WTC11 (cell line): Measurements from ENCODE around the gene ATP6V1G2. TPM values are rescaled to one million over a fixed set of nuclear protein-coding genes. Genes with fewer than 3 reads are reported as not detected.

Experiments
- ATAC-seq: fragments of 200-7000 bp; cut with Tn5 transposase; 2 replicates; pipeline ENCODE4 v1.10.0; 2021; ENCODE audit warnings: mild to moderate bottlenecking, moderate library complexity
- CTCF ChIA-PET: fragments of 300-600 bp; sonication (Branson Sonifier 250); formaldehyde crosslinking; loops from one replicate; lab custom pipeline; 2021; ENCODE audit warnings: antibody characterized with exemption; lab: Charles Lee
- POLR2A ChIA-PET: fragments of 350-600 bp; sonication (Branson Sonifier 250); formaldehyde crosslinking; loops from one replicate; lab custom pipeline; 2021; ENCODE audit warnings: antibody characterized with exemption; lab: Charles Lee
- DNase-seq: peaks from one replicate; pipeline ENCODE4 v3.0.0; 2021; ENCODE audit warnings: low spot score
- H3K27ac Mint-ChIP-seq: 2 replicates; pipeline ENCODE4 v1.8.0; 2021; ENCODE audit warnings: mixed read lengths
- H3K27me3 Mint-ChIP-seq: 2 replicates; pipeline ENCODE4 v1.8.0; 2021; ENCODE audit warnings: low read depth, mild to moderate bottlenecking, moderate library complexity, mixed read lengths
- H3K36me3 Mint-ChIP-seq: 2 replicates; pipeline ENCODE4 v1.8.0; 2021; ENCODE audit warnings: mixed read lengths
- H3K4me1 Mint-ChIP-seq: 2 replicates; pipeline ENCODE4 v1.8.0; 2022; ENCODE audit warnings: mixed read lengths
- H3K4me3 Mint-ChIP-seq: 2 replicates; pipeline ENCODE4 v1.8.0; 2021; ENCODE audit warnings: mild to moderate bottlenecking, moderate library complexity, mixed read lengths
- H3K9me3 Mint-ChIP-seq: 2 replicates; pipeline ENCODE4 v1.8.0; 2021; ENCODE audit warnings: mixed read lengths
- CTCF ChIP-seq: fragments of 200-600 bp; IDR thresholded peaks from 2 replicates; pipeline ENCODE4 v1.8.0; 2022; ENCODE audit warnings: antibody characterized with exemption
- FOXP4 ChIP-seq: sonication (generic); formaldehyde crosslinking; IDR thresholded peaks from 2 replicates; pipeline ENCODE4 v1.8.0; 2022; ENCODE audit warnings: mild to moderate bottlenecking, missing genetic modification reagents
- JAZF1 ChIP-seq: fragments of 250-450 bp; sonication (Bioruptor Pico); IDR thresholded peaks from 2 replicates; pipeline ENCODE4 v1.9.0; 2021; ENCODE audit warnings: moderate library complexity, mild to moderate bottlenecking, inconsistent platforms
- NFYB ChIP-seq: sonication (generic); formaldehyde crosslinking; conservative IDR thresholded peaks from 2 replicates; pipeline ENCODE4 v1.8.0; 2022; ENCODE audit warnings: low read depth, missing genetic modification reagents
- RELA ChIP-seq: sonication (generic); formaldehyde crosslinking; IDR thresholded peaks from 2 replicates; pipeline ENCODE4 v1.8.1; 2022; ENCODE audit warnings: missing genetic modification reagents, mild to moderate bottlenecking, borderline replicate concordance
- RORB ChIP-seq: fragments of 250-450 bp; sonication (Bioruptor Pico); IDR thresholded peaks from 2 replicates; pipeline ENCODE4 v1.9.0; 2021; ENCODE audit warnings: mild to moderate bottlenecking
- SOX15 ChIP-seq: fragments of 250-450 bp; sonication (Bioruptor Pico); IDR thresholded peaks from 2 replicates; pipeline ENCODE4 v1.9.0; 2021; ENCODE audit warnings: mild to moderate bottlenecking
- STAT6 ChIP-seq: sonication (generic); formaldehyde crosslinking; conservative IDR thresholded peaks from 2 replicates; pipeline ENCODE4 v1.8.1; 2023; ENCODE audit warnings: mild to moderate bottlenecking, low read depth, missing genetic modification reagents, moderate library complexity
- TEAD4 ChIP-seq: sonication (generic); formaldehyde crosslinking; IDR thresholded peaks from 2 replicates; pipeline ENCODE4 v1.8.0; 2022; ENCODE audit warnings: mild to moderate bottlenecking, missing genetic modification reagents
- USF1 ChIP-seq: sonication (generic); formaldehyde crosslinking; IDR thresholded peaks from 2 replicates; pipeline ENCODE4 v1.8.0; 2022; ENCODE audit warnings: mild to moderate bottlenecking, missing genetic modification reagents
- ZMAT4 ChIP-seq: fragments of 250-450 bp; sonication (Bioruptor Pico); IDR thresholded peaks from 2 replicates; pipeline ENCODE4 v1.9.0; 2021; ENCODE audit warnings: mild to moderate bottlenecking
- ZNF263 ChIP-seq: sonication (generic); formaldehyde crosslinking; IDR thresholded peaks from 2 replicates; pipeline ENCODE4 v1.8.1; 2022; ENCODE audit warnings: low read depth, mild to moderate bottlenecking, moderate library complexity, missing genetic modification reagents
- ZNF512 ChIP-seq: sonication (generic); formaldehyde crosslinking; IDR thresholded peaks from 2 replicates; pipeline ENCODE4 v1.8.1; 2022; ENCODE audit warnings: missing genetic modification reagents, borderline replicate concordance
- ZSCAN18 ChIP-seq: fragments of 250-450 bp; sonication (Bioruptor Pico); IDR thresholded peaks from 2 replicates; pipeline ENCODE4 v2.1.2; 2022; ENCODE audit warnings: mild to moderate bottlenecking, moderate library complexity
- total RNA-seq: library from RNA; stranded (reverse); gene quantifications from 3 replicates; pipeline ENCODE4 v1.2.3, GENCODE V29; 2021

ATP6V1G2 gene
- total RNA-seq, 1 experiment from 2014 or later, result 4.0 TPM

GRCh38 chr6:31574106-31575061 is 28.0 kb upstream of the ATP6V1G2 start:
- H3K27ac Mint-ChIP-seq, result no peak overlapping the region
- H3K27me3 Mint-ChIP-seq, result peaks cover 32% of the 10 kb centered on the region
- no peak overlapping the region for H3K4me3 Mint-ChIP-seq
- TF ChIP-seq ZMAT4 (CRISPR knock-in tag) (no peak), TEAD4 (CRISPR knock-in tag) (no peak), SOX15 (CRISPR knock-in tag) (no peak), NFYB (no peak), STAT6 (CRISPR knock-in tag) (no peak), ZNF512 (CRISPR knock-in tag) (no peak), CTCF (no peak), RELA (CRISPR knock-in tag) (no peak), ZSCAN18 (CRISPR knock-in tag) (no peak), RORB (no peak), JAZF1 (CRISPR knock-in tag) (no peak), FOXP4 (CRISPR knock-in tag) (no peak), ZNF263 (no peak), USF1 (CRISPR knock-in tag) (no peak)
- peaks cover 21% of the 10 kb centered on the region for H3K4me1 Mint-ChIP-seq
- ChIA-PET CTCF (interaction anchor here (0.6 to 15.1 kb wide), 13 partner anchors 8 to 132 kb away, joined by 3 to 293 read pairs (median 3); partner anchors contain the start of genes ATP6V1G2, LST1, LTB and NCR3), POLR2A (no interaction called here)
- no peaks in the 10 kb centered on the region for H3K9me3 Mint-ChIP-seq
- no peaks in the 10 kb centered on the region for H3K36me3 Mint-ChIP-seq
- ATAC-seq (peak; percentile 59), DNase-seq (no peak)
